Keratinocyte (primary cell): Measurements from ENCODE around the gene FLYWCH1. TPM values are rescaled to one million over a fixed set of nuclear protein-coding genes. Genes with fewer than 3 reads are reported as not detected.
A peak's percentile ranks its signal among the peaks of the same experiment; 100 is the strongest.

ENCODE experiments used
- DNase-seq: peaks from one replicate; pipeline ENCODE4 v3.0.0-alpha.2; 2011; ENCODE audit warnings: low read depth, missing footprints, low spot score
- FAIRE-seq: peaks from 2 replicates; lab custom pipeline; 2011; peaks lifted over from hg19 to GRCh38; lab: Jason Lieb, UNC
- H2AFZ ChIP-seq: 2 replicates; pipeline ENCODE4 v1.6.0; 2012; ENCODE audit warnings: low read length, control low read depth, inconsistent platforms; ENCODE audit not compliant: control insufficient read depth
- H3K27ac ChIP-seq: 2 replicates; pipeline ENCODE4 v1.5.1; 2011; ENCODE audit warnings: low read length; ENCODE audit not compliant: control insufficient read depth, insufficient read depth
- H3K27me3 ChIP-seq: 3 replicates; pipeline ENCODE4 v1.6.0; 2011; ENCODE audit warnings: low read length; ENCODE audit not compliant: control insufficient read depth, insufficient read depth; ENCODE audit errors: extremely low read depth
- H3K36me3 ChIP-seq, 2 experiments: 2 replicates in 1 of 2; 3 replicates in 1 of 2; pipeline ENCODE4 v1.5.1; 2011; ENCODE audit warnings: low read length in 2 of 2, mild to moderate bottlenecking in 1 of 2; ENCODE audit not compliant: control insufficient read depth in 2 of 2, insufficient read depth in 2 of 2; ENCODE audit errors: extremely low read depth in 1 of 2
- H3K4me1 ChIP-seq: 3 replicates; pipeline ENCODE4 v1.5.1; 2011; ENCODE audit warnings: low read length; ENCODE audit not compliant: control insufficient read depth, insufficient read depth; ENCODE audit errors: extremely low read depth
- H3K4me2 ChIP-seq: 3 replicates; pipeline ENCODE4 v1.6.0; 2011; ENCODE audit warnings: low read depth, low read length; ENCODE audit not compliant: control insufficient read depth, insufficient read depth; ENCODE audit errors: extremely low read depth
- H3K4me3 ChIP-seq, 3 experiments: fragments of 200-600 bp in 1 of 3; sonication (generic) in 1 of 3; 2 replicates in 2 of 3; 3 replicates in 1 of 3; pipeline ENCODE4 v1.5.1; 2011 to 2016; ENCODE audit warnings: low read length in 3 of 3, mild to moderate bottlenecking in 3 of 3, control low read depth in 2 of 3, inconsistent platforms in 1 of 3, low read depth in 1 of 3, mixed read lengths in 1 of 3, mixed run types in 1 of 3, moderate library complexity in 1 of 3; ENCODE audit not compliant: control insufficient read depth in 2 of 3, insufficient read depth in 2 of 3; ENCODE audit errors: extremely low read depth in 1 of 3
- H3K79me2 ChIP-seq: 2 replicates; pipeline ENCODE4 v1.6.0; 2012; ENCODE audit warnings: low read length; ENCODE audit not compliant: control insufficient read depth, insufficient read depth
- H3K9ac ChIP-seq: 3 replicates; pipeline ENCODE4 v1.6.0; 2011; ENCODE audit warnings: low read length; ENCODE audit not compliant: control insufficient read depth, insufficient read depth; ENCODE audit errors: extremely low read depth
- H3K9me1 ChIP-seq: 3 replicates; pipeline ENCODE4 v1.6.0; 2011; ENCODE audit warnings: low read length; ENCODE audit not compliant: control insufficient read depth, insufficient read depth; ENCODE audit errors: extremely low read depth
- H3K9me3 ChIP-seq: 2 replicates; pipeline ENCODE4 v1.5.1; 2012; ENCODE audit warnings: low read depth, low read length; ENCODE audit not compliant: control insufficient read depth
- H4K20me1 ChIP-seq: 3 replicates; pipeline ENCODE4 v1.6.0; 2011; ENCODE audit warnings: low read length; ENCODE audit not compliant: control insufficient read depth, insufficient read depth; ENCODE audit errors: extremely low read depth
- CTCF ChIP-seq, 3 experiments: IDR thresholded peaks in 1 of 3; conservative IDR thresholded peaks in 1 of 3; optimal IDR thresholded peaks in 1 of 3; 2 replicates in 2 of 3; 3 replicates in 1 of 3; pipeline versions ENCODE3 to v1.5.1; 2011; ENCODE audit warnings: low read length in 3 of 3, mild to moderate bottlenecking in 3 of 3, moderate library complexity in 2 of 3, control low read depth in 1 of 3, inconsistent platforms in 1 of 3; ENCODE audit not compliant: insufficient read depth in 2 of 3; ENCODE audit errors: extremely low read depth in 1 of 3
- EZH2 ChIP-seq: IDR thresholded peaks from one replicate; pipeline ENCODE4 v1.6.1; 2012; ENCODE audit warnings: inconsistent platforms, mild to moderate bottlenecking, low read length, moderate library complexity
- dilution Hi-C: fragments of 300-500 bp; cut with MboI; formaldehyde crosslinking; loops from one replicate; pipeline ENCODE4 v1.7.0; 2020; ENCODE audit warnings: low sequenced_read_pairs; ENCODE audit not compliant: extremely low pct_ligation_motif_present
- polyA plus RNA-seq, 5 experiments: library from polyadenylated mRNA; depleted of rRNA in 3 of 5; stranded (reverse) in 3 of 5; stranded (forward) in 1 of 5; unstranded in 1 of 5; fragments of >200 nt; gene quantifications; 1 replicate in 1 of 5; 2 replicates in 3 of 5; 3 replicates in 1 of 5; pipeline versions ENCODE4 v1.2.1 to v1.2.3, GENCODE V29; 2011 to 2012; ENCODE audit warnings: missing spikeins in 2 of 5, low read depth in 1 of 5, low replicate concordance in 1 of 5

Gene FLYWCH1
- polyA plus RNA-seq, 1 donor (not counting 4 experiments of a cell fraction or from before 2014, with no cell fraction given), result 16.2 TPM

- H3K27ac ChIP-seq, result peak overlapping the region; percentile 45
- dilution Hi-C loops, result no loop called here
- peak overlapping the region; percentile 70 to 78 (median 72) for H3K4me3 ChIP-seq
- H3K9me3 ChIP-seq, result no peaks in the 10 kb centered on the region
- no peak overlapping the region for H2AFZ ChIP-seq
- DNase-seq (no peak), FAIRE-seq (no peak)
- TF ChIP-seq CTCF (optimal IDR thresholded peaks at IDR 0.05 in 1 of 3, IDR thresholded peaks at IDR 0.05 in 1 of 3, conservative IDR thresholded peaks at IDR 0.05 in 1 of 3; ENCODE audit: extremely low read depth in 1 of 3, insufficient read depth in 2 of 3, low read length in 3 of 3), result no peak
- peaks cover 18% of the 10 kb centered on the region for H3K4me1 ChIP-seq
- H3K36me3 ChIP-seq, result peaks cover 1 to 17% of the 10 kb centered on the region in 2 experiments
- H3K27me3 ChIP-seq, result no peaks in the 10 kb centered on the region
- H3K9ac ChIP-seq, result peak overlapping the region; percentile 70
- H3K9me1 ChIP-seq, result peaks cover 2% of the 10 kb centered on the region
- peaks cover 11% of the 10 kb centered on the region for H3K79me2 ChIP-seq
- H3K4me2 ChIP-seq, result peak overlapping the region; percentile 85
- peaks cover 9% of the 10 kb centered on the region for H4K20me1 ChIP-seq
Measured at GRCh38 chr16:2970563-2970962, 58.8 kb downstream of the FLYWCH1 start.

- H3K9ac ChIP-seq, result no peak overlapping the region
- no peak overlapping the region for H3K4me3 ChIP-seq
- H3K79me2 ChIP-seq, result peaks cover 11% of the 10 kb centered on the region
- TF ChIP-seq EZH2 (no peak), CTCF (optimal IDR thresholded peaks at IDR 0.05 in 1 of 3, IDR thresholded peaks at IDR 0.05 in 1 of 3, conservative IDR thresholded peaks at IDR 0.05 in 1 of 3; ENCODE audit: extremely low read depth in 1 of 3, insufficient read depth in 2 of 3, low read length in 3 of 3) (no peak)
- H3K27me3 ChIP-seq, result no peaks in the 10 kb centered on the region
- peaks cover 18% of the 10 kb centered on the region for H3K4me1 ChIP-seq
- FAIRE-seq, result no peak
- no peak overlapping the region for H2AFZ ChIP-seq
- no peak for DNase-seq
- peaks cover 2% of the 10 kb centered on the region for H3K9me1 ChIP-seq
- H4K20me1 ChIP-seq, result peaks cover 9% of the 10 kb centered on the region
- H3K36me3 ChIP-seq, result peaks cover 1 to 17% of the 10 kb centered on the region in 2 experiments
- H3K4me2 ChIP-seq, result peak overlapping the region; percentile 85
- no peak overlapping the region for H3K27ac ChIP-seq
- dilution Hi-C loops, result no loop called here
- no peaks in the 10 kb centered on the region for H3K9me3 ChIP-seq
Measured at GRCh38 chr16:2971134-2971984, 59.6 kb downstream of the FLYWCH1 start.
